ENCODE data around the gene KLK7.
"Not testable (repeated sequence)": the region's sequence is repeated elsewhere in the genome, so short reads cannot be mapped to it uniquely, and the experiment has no call there.

KLK7 gene

GRCh38 chr19:51010066-51010795, 26.5 kb upstream of the KLK7 start:
- DNase-seq (ENCODE audit: low spot score) = no peak

GRCh38 chr19:51009061-51009891, 25.6 kb upstream of the KLK7 start:
- no peak for DNase-seq (ENCODE audit: low spot score)

- DNase-seq (ENCODE audit: low spot score) = no peak
These were observed 23.8 kb upstream of the KLK7 start for GRCh38 chr19:51007488-51007887.

GRCh38 chr19:51006406-51006805, 22.7 kb upstream of the KLK7 start:
- no peak for DNase-seq (ENCODE audit: low spot score)

GRCh38 chr19:51005248-51005647, 21.5 kb upstream of the KLK7 start:
- no peak for DNase-seq (ENCODE audit: low spot score)

GRCh38 chr19:51003316-51003715, 19.6 kb upstream of the KLK7 start:
- no peak for DNase-seq (ENCODE audit: low spot score)

- no peak for DNase-seq (ENCODE audit: low spot score)
These were observed 19.0 kb upstream of the KLK7 start for GRCh38 chr19:51002542-51003311.

GRCh38 chr19:51002089-51002532, 18.4 kb upstream of the KLK7 start:
- DNase-seq (ENCODE audit: low spot score) = no peak

GRCh38 chr19:51001515-51001914, 17.8 kb upstream of the KLK7 start, which contains the start of gene KLK8:
Gene KLK8 (minus strand): TSS chr19:51001604. CDS start chr19:51001167, 437 bp downstream.
- no peak for DNase-seq (ENCODE audit: low spot score)

GRCh38 chr19:51000981-51001380, 17.3 kb upstream of the KLK7 start:
- no peak for DNase-seq (ENCODE audit: low spot score)

- DNase-seq (ENCODE audit: low spot score) = no peak
These were observed 16.7 kb upstream of the KLK7 start for GRCh38 chr19:51000426-51000825.

GRCh38 chr19:50998686-50999085, 15.0 kb upstream of the KLK7 start:
- DNase-seq (ENCODE audit: low spot score) = no peak

- DNase-seq (ENCODE audit: low spot score) = no peak
These were observed 14.3 kb upstream of the KLK7 start for GRCh38 chr19:50998061-50998460.

GRCh38 chr19:50994129-50994528, 10.4 kb upstream of the KLK7 start:
- no peak for DNase-seq (ENCODE audit: low spot score)

- DNase-seq (ENCODE audit: low spot score) = no peak
These were observed 8.9 kb upstream of the KLK7 start for GRCh38 chr19:50992666-50993035.

GRCh38 chr19:50984416-50984815, 699 bp upstream of the KLK7 start:
- not testable (repeated sequence) for DNase-seq (ENCODE audit: low spot score)

GRCh38 chr19:50982186-50982585, 1.5 kb downstream of the KLK7 start:
- no peak for DNase-seq (ENCODE audit: low spot score)

GRCh38 chr19:50981587-50982146, 2.0 kb downstream of the KLK7 start:
- no peak for DNase-seq (ENCODE audit: low spot score)

GRCh38 chr19:50980208-50980607, 3.5 kb downstream of the KLK7 start:
- DNase-seq (ENCODE audit: low spot score) = no peak

GRCh38 chr19:50979758-50980157, 4.0 kb downstream of the KLK7 start:
- DNase-seq (ENCODE audit: low spot score) = no peak

- no peak for DNase-seq (ENCODE audit: low spot score)
These were observed 4.8 kb downstream of the KLK7 start for GRCh38 chr19:50978772-50979390.

- DNase-seq (ENCODE audit: low spot score) = no peak
These were observed 6.1 kb downstream of the KLK7 start for GRCh38 chr19:50977626-50978025.

Measured in HuH-7.5 (cell line).